HTERT RPE-1 (cell line): Measurements from ENCODE around the gene SPRED2.
"Not testable (repeated sequence)": the region's sequence is repeated elsewhere in the genome, so short reads cannot be mapped to it uniquely, and the experiment has no call there.

Experiments
- in situ Hi-C: fragments of 300-500 bp; cut with MboI; formaldehyde crosslinking; loops from 4 replicates; pipeline ENCODE4 v1.14.3; 2020; ENCODE audit warnings: low sequenced_read_pairs

Gene SPRED2

GRCh38 chr2:65345631-65346030 is 86.8 kb downstream of the SPRED2 start:
- in situ Hi-C loops: no loop called here

GRCh38 chr2:65344689-65345088 is 87.7 kb downstream of the SPRED2 start:
- in situ Hi-C loops: no loop called here

GRCh38 chr2:65344182-65344581 is 88.2 kb downstream of the SPRED2 start:
- in situ Hi-C loops: no loop called here

GRCh38 chr2:65343386-65343785 is 89.0 kb downstream of the SPRED2 start:
- in situ Hi-C loops: no loop called here

- in situ Hi-C loops: no loop called here
Measured at GRCh38 chr2:65340898-65341681, 91.3 kb downstream of the SPRED2 start.

GRCh38 chr2:65339648-65340047 is 92.8 kb downstream of the SPRED2 start:
- in situ Hi-C loops: no loop called here

- in situ Hi-C loops: not testable (repeated sequence)
Measured at GRCh38 chr2:65338830-65339495, 93.4 kb downstream of the SPRED2 start.

GRCh38 chr2:65337915-65338314 is 94.5 kb downstream of the SPRED2 start:
- in situ Hi-C loops: not testable (repeated sequence)

- in situ Hi-C loops: no loop called here
Measured at GRCh38 chr2:65334714-65335113, 97.7 kb downstream of the SPRED2 start.

GRCh38 chr2:65331336-65332025 is 100.9 kb downstream of the SPRED2 start:
- in situ Hi-C loops: no loop called here

GRCh38 chr2:65329525-65329924 is 102.9 kb downstream of the SPRED2 start:
- in situ Hi-C loops: no loop called here

- in situ Hi-C loops: no loop called here
Measured at GRCh38 chr2:65326276-65326675, 106.1 kb downstream of the SPRED2 start.

GRCh38 chr2:65325066-65325465 is 107.3 kb downstream of the SPRED2 start:
- in situ Hi-C loops: no loop called here

- in situ Hi-C loops: no loop called here
Measured at GRCh38 chr2:65320946-65321345, 111.5 kb downstream of the SPRED2 start.

- in situ Hi-C loops: no loop called here
Measured at GRCh38 chr2:65320042-65320725, 112.2 kb downstream of the SPRED2 start.

- in situ Hi-C loops: no loop called here
Measured at GRCh38 chr2:65319674-65320041, 112.7 kb downstream of the SPRED2 start.

- in situ Hi-C loops: no loop called here
Measured at GRCh38 chr2:65319072-65319673, 113.2 kb downstream of the SPRED2 start.

- in situ Hi-C loops: no loop called here
Measured at GRCh38 chr2:65317841-65318240, 114.6 kb downstream of the SPRED2 start.

GRCh38 chr2:65317351-65317750 is 115.0 kb downstream of the SPRED2 start:
- in situ Hi-C loops: not testable (repeated sequence)

GRCh38 chr2:65316072-65316471 is 116.3 kb downstream of the SPRED2 start:
- in situ Hi-C loops: no loop called here
